Measurements from ENCODE around the gene PBX1.

DNA sequence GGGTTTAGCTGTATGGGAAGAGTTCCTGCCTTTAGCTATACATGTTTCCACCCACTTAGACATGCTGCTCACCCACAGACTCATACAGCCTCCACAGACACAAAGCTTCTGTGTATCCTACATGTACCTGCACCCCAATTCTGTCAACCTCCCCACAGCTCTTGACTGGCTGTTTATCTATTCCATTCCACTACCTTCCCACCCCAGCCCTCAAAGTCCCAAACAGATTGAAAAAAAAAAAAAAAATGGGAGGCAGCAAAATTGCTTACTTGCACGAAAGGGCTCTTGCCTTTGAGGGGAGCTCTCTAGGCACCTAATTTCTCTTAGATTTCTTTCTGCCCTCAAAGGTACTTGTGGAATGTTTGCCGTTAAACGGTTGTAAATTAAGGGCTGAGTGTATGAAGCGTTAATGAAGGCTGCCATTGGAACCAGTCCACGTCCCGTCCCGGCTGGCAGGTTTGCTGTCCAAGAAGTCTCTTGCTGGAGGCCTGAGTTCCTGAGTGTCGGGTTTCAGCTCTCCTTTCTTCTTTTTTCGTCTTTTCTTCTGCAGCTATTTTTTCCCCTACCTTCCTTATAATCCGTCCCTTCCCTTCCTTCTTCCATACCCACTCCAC lies 43.6 kb downstream of the PBX1 start:
- TF ChIP-seq CTCF (IDR thresholded peaks at IDR 0.05): no peak
- TF ChIP-seq POLR2A (IDR thresholded peaks at IDR 0.05): no peak

Measured in esophagus squamous epithelium (tissue), 4 donors.